PC-9 (cell line): ENCODE data around the gene PPP2R1B. TPM values are rescaled to one million over a fixed set of nuclear protein-coding genes. Genes with fewer than 3 reads are reported as not detected.

Source experiments
- BruUV-seq: library from RNA; stranded (reverse); fragments of 400-500 nt; replicated peaks from 2 replicates; lab custom pipeline; 2021; lab: Mats Ljungman, UMichigan
- CTCF ChIA-PET: fragments of 300-600 bp; sonication (Branson Sonifier 250); formaldehyde crosslinking; loops from one replicate; lab custom pipeline; 2022; ENCODE audit warnings: antibody characterized with exemption; lab: Charles Lee
- POLR2A ChIA-PET: fragments of 300-600 bp; sonication (Branson Sonifier 250); formaldehyde crosslinking; loops from one replicate; lab custom pipeline; 2022; ENCODE audit warnings: antibody characterized with exemption; ENCODE audit not compliant: unreplicated experiment; lab: Charles Lee
- DNase-seq, 2 experiments: peaks; one replicate each; pipeline versions ENCODE4 v3.0.0 to v3.0.0-alpha.2; 2015 to 2022; ENCODE audit warnings: mixed read lengths in 1 of 2
- H2AFZ ChIP-seq: fragments of 200-600 bp; sonication (generic); 2 replicates; pipeline ENCODE4 v1.8.1; 2017; ENCODE audit warnings: antibody characterized with exemption
- H3F3A ChIP-seq: fragments of 200-600 bp; sonication (generic); 2 replicates; pipeline ENCODE4 v1.8.1; 2017; ENCODE audit warnings: antibody characterized with exemption, mild to moderate bottlenecking, low read depth; ENCODE audit not compliant: insufficient read depth
- H3K27ac ChIP-seq: fragments of 200-600 bp; sonication (generic); 2 replicates; pipeline ENCODE4 v1.6.1; 2016; ENCODE audit warnings: mixed run types
- H3K27me3 ChIP-seq: fragments of 200-600 bp; sonication (generic); 2 replicates; pipeline ENCODE4 v1.6.1; 2016; ENCODE audit warnings: low read depth, mixed run types; ENCODE audit not compliant: insufficient read depth
- H3K36me3 ChIP-seq: fragments of 200-600 bp; sonication (generic); 2 replicates; pipeline ENCODE4 v1.6.1; 2016; ENCODE audit warnings: low read depth, mixed run types
- H3K4me1 ChIP-seq: fragments of 200-600 bp; sonication (generic); replicated peaks from 2 replicates; pipeline ENCODE4 v1.6.1; 2016; ENCODE audit warnings: mixed run types; ENCODE audit not compliant: insufficient read depth
- H3K4me2 ChIP-seq: fragments of 200-600 bp; sonication (generic); 2 replicates; pipeline ENCODE4 v1.6.1; 2017; ENCODE audit warnings: mixed run types
- H3K4me3 ChIP-seq: fragments of 200-600 bp; sonication (generic); 2 replicates; pipeline ENCODE4 v1.6.1; 2016; ENCODE audit warnings: mixed run types
- H3K79me2 ChIP-seq: fragments of 200-600 bp; sonication (generic); 2 replicates; pipeline ENCODE4 v1.6.1; 2017; ENCODE audit warnings: low read depth, mixed run types
- H3K9me2 ChIP-seq: fragments of 200-600 bp; sonication (generic); 2 replicates; pipeline ENCODE4 v1.8.1; 2017; ENCODE audit warnings: mild to moderate bottlenecking; ENCODE audit not compliant: insufficient read depth
- H3K9me3 ChIP-seq: fragments of 200-600 bp; sonication (generic); 2 replicates; pipeline ENCODE4 v1.8.1; 2016; ENCODE audit warnings: low read depth; ENCODE audit not compliant: insufficient read depth
- H4K20me1 ChIP-seq: fragments of 200-600 bp; sonication (generic); 2 replicates; pipeline ENCODE4 v1.8.1; 2017; ENCODE audit not compliant: insufficient read depth
- CTCF ChIP-seq: fragments of 200-600 bp; sonication (generic); conservative IDR thresholded peaks from 2 replicates; pipeline ENCODE4 v1.6.1; 2017; ENCODE audit warnings: mixed run types, antibody characterized with exemption, mild to moderate bottlenecking, moderate library complexity
- EZH2 ChIP-seq: fragments of 200-600 bp; sonication (generic); IDR thresholded peaks from 2 replicates; pipeline ENCODE4 v1.8.0; 2017; ENCODE audit warnings: antibody characterized with exemption, low read depth
- intact Hi-C: fragments of 100-400 bp; cut with micrococcal nuclease; formaldehyde crosslinking; loops from one replicate; pipeline ENCODE4 v1.10.0; 2022; ENCODE audit not compliant: unreplicated experiment
- total RNA-seq: library from RNA; stranded (reverse); gene quantifications from 2 replicates; pipeline ENCODE4 v1.2.3, GENCODE V29; 2021

The PPP2R1B gene
- total RNA-seq, 1 experiment from 2014 or later, result 36.4 TPM

- Histone ChIP-seq H3F3A (peaks cover 5% of the 10 kb centered on the region; the same call in 1 of the 2 replicates), H3K36me3 (peaks cover 9% of the 10 kb centered on the region), H3K27ac (no peak overlapping the region), H3K9me2 (no peaks in the 10 kb centered on the region), H3K79me2 (no peaks in the 10 kb centered on the region), H3K9me3 (no peaks in the 10 kb centered on the region; the same call in 1 of the 2 replicates), H3K27me3 (no peaks in the 10 kb centered on the region), H3K4me2 (no peak overlapping the region), H3K4me3 (no peak overlapping the region), H4K20me1 (no peaks in the 10 kb centered on the region), H3K4me1 (no peaks in the 10 kb centered on the region), H2AFZ (no peak overlapping the region)
- POLR2A ChIA-PET, result interaction anchor here (0.6 kb wide), 1 partner anchor 114 kb away, joined by 9 read pairs; no protein-coding TSS in a partner anchor
- intact Hi-C loops, result no loop called here
- no peak for DNase-seq
- no peak for TF ChIP-seq CTCF
- TF ChIP-seq EZH2, result no peak
- CTCF ChIA-PET, result no interaction called here
- BruUV-seq, result no TSS peak
Measured at GRCh38 chr11:111792955-111793500, 26.8 kb upstream of the PPP2R1B start.

DNA sequence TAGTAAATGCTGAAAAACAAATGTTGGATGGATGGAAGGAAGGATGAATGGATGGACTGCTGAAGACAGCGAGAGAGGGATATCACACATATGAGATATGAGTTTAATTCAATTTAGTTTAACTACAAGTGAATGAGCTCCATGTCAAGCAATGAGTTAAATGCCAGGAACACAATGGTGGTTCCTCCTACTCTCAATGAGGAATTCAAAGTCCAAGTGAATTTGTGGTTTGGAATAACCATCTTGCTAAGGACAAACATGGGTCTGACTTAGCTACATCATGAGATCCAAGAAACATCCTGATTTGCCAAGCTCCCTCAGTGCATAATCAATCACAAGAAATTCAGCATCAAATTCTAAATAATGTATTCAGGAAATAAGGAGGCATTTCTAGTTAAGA is 26.1 kb upstream of the PPP2R1B start:
- H2AFZ ChIP-seq, result no peak overlapping the region
- H3K79me2 ChIP-seq, result no peaks in the 10 kb centered on the region
- no TSS peak for BruUV-seq
- H3F3A ChIP-seq, result peaks cover 3% of the 10 kb centered on the region; the same call in 1 of the 2 replicates
- H3K27ac ChIP-seq, result no peak overlapping the region
- H4K20me1 ChIP-seq, result no peaks in the 10 kb centered on the region
- ChIA-PET CTCF (no interaction called here), POLR2A (interaction anchor here (0.6 kb wide), 1 partner anchor 114 kb away, joined by 9 read pairs; no protein-coding TSS in a partner anchor)
- H3K36me3 ChIP-seq, result peaks cover 2% of the 10 kb centered on the region
- no peaks in the 10 kb centered on the region for H3K9me2 ChIP-seq
- no peak for DNase-seq
- H3K4me3 ChIP-seq, result no peak overlapping the region
- H3K27me3 ChIP-seq, result no peaks in the 10 kb centered on the region
- no peak overlapping the region for H3K4me2 ChIP-seq
- H3K4me1 ChIP-seq, result no peaks in the 10 kb centered on the region
- no peaks in the 10 kb centered on the region; the same call in 1 of the 2 replicates for H3K9me3 ChIP-seq
- intact Hi-C loops, result no loop called here
- TF ChIP-seq CTCF, result no peak
- TF ChIP-seq EZH2, result no peak

- TF ChIP-seq CTCF (no peak), EZH2 (no peak)
- Histone ChIP-seq H3K4me2 (no peak overlapping the region), H3K4me3 (no peak overlapping the region), H3K4me1 (no peaks in the 10 kb centered on the region), H3K36me3 (0 out of 2 replicates have a peak, but pooled peaks cover 6% of the 10 kb centered on the region), H3K9me3 (no peaks in the 10 kb centered on the region), H3K9me2 (no peaks in the 10 kb centered on the region), H3K27me3 (no peaks in the 10 kb centered on the region), H3K27ac (no peak overlapping the region), H3K79me2 (no peaks in the 10 kb centered on the region), H3F3A (no peaks in the 10 kb centered on the region), H4K20me1 (no peaks in the 10 kb centered on the region), H2AFZ (no peak overlapping the region)
- CTCF ChIA-PET, result no interaction called here
- DNase-seq, result no peak
- POLR2A ChIA-PET, result no interaction called here
- intact Hi-C loops, result no loop called here
- BruUV-seq, result no TSS peak
Measured at GRCh38 chr11:111788464-111788863, 22.3 kb upstream of the PPP2R1B start.
